D721Med (cell line): Measurements from ENCODE around the gene SCUBE1.

Source experiments
- DNase-seq: peaks from one replicate; pipeline ENCODE4 v3.0.0; 2011; ENCODE audit warnings: low spot score; ENCODE audit not compliant: insufficient read length
- FAIRE-seq: peaks from 2 replicates; lab custom pipeline; 2011; peaks lifted over from hg19 to GRCh38; lab: Jason Lieb, UNC
- TF ChIP-seq, protein P1 (sequence below): IDR thresholded peaks from 2 replicates; pipeline ENCODE4 v1.5.1; 2012; ENCODE audit warnings: mild to moderate bottlenecking, control low read depth; ENCODE audit not compliant: insufficient read depth; ENCODE audit errors: missing control alignments

SCUBE1 gene

DNA sequence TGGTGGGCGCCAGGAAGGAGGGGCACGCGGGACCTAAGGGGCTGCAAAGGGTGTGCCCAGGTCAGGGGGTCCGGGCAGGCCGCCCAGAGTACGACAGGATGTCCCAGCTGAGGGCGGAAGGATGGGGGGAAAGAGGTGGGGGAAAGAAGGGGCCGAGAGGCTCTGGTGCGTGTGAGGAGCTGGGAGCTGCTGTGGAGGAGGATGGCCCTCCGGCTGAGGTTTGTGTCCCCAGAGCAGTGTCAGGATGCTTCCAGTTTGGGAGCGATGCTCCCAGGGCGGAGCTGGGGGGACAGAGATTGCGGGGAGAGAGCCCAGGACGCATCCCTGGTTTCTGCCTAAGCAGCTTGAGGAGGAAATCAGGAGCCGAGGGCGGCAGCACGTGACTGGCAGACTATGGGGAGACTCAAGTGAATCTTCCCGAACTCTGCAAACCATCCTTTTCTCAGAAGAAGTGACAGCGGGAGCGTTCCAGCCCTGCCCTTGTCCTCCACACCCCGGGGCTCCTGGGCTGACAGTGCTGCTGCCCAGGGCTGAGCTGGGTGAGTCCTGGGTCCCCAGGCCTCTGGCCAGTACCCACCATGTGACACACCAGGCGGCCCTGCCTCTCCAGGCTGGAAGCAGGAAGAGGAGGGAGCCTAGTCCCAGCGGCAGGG lies 136.5 kb downstream of the SCUBE1 start:
- FAIRE-seq (no peak), DNase-seq (no peak)
- TF ChIP-seq, protein P1, sequence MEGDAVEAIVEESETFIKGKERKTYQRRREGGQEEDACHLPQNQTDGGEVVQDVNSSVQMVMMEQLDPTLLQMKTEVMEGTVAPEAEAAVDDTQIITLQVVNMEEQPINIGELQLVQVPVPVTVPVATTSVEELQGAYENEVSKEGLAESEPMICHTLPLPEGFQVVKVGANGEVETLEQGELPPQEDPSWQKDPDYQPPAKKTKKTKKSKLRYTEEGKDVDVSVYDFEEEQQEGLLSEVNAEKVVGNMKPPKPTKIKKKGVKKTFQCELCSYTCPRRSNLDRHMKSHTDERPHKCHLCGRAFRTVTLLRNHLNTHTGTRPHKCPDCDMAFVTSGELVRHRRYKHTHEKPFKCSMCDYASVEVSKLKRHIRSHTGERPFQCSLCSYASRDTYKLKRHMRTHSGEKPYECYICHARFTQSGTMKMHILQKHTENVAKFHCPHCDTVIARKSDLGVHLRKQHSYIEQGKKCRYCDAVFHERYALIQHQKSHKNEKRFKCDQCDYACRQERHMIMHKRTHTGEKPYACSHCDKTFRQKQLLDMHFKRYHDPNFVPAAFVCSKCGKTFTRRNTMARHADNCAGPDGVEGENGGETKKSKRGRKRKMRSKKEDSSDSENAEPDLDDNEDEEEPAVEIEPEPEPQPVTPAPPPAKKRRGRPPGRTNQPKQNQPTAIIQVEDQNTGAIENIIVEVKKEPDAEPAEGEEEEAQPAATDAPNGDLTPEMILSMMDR = no peak

DNA sequence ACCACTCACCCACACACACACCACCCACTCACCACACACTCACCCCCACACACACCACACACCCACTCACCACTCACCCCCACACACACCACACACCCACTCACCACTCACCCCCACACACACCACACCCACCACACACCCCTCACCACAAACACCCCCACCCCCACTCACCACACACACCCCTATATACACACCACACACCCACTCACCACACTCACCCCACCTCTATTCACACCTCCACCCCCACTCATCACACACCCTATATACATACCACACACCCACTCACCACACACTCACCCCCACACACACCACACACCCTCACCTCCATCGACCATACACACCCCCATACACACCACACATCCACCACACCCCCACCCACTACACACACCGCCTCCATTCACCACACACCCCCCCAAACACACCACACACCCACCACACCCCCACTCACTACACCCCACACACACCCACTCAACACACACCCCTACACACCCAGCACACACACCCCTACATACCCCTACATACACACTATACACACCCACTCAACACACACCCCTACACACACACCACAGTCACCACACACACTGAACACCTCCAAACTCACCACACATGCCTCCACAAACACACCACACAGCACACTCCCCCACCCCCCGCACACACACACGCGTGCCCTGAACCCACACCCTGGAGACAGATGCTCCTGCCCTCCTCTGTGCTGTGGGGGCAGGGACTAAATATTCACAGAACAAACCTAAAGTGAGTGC lies 137.2 kb downstream of the SCUBE1 start:
- TF ChIP-seq, protein P1 = no peak
- FAIRE-seq (no peak), DNase-seq (no peak)

DNA sequence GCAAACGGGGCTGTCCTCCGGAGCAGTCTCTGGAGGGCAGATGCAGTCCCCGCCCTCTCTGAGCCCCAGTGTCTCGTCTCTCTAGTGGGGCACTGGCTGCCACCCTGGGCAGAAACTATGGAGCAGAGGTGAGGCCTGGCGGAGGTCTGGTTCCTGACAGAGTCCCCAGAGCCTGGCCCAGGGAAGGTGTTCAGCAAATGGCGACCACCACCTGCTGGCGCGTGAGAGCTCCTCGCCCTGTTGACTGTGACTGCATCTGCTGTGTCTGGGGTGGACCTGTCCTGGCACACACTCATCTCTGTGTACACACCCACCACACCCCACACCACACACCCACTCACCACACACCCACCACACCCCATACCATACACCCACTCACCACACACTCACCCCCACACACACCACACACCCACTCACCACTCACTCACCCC lies 137.9 kb downstream of the SCUBE1 start:
- TF ChIP-seq, protein P1 = no peak
- DNase-seq (no peak), FAIRE-seq (no peak)

DNA sequence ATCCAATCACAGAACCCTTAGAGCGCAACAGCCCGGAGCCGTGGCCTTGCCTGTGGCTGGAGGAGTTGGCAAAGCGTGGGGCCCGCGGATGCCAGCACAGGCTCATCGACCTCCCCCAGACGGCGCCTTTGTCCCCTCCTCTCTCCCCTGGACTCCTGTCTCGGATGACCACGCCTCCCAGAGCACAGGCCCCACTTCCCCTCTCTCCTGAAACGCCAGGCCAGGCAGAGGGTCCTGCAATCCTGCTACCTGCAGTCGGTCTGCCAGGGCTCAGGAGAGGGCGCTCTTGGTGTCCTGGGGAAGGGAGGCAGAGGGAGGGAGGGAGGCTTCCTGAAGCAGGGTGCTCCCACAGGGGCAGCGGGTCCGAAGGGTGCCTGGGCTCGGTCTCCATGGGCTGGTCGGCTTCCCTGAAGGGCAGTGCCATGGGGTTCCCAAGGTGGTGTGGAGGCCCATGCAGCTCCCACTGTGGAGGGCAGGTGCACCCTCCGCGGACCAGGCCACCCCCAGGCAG lies 139.6 kb downstream of the SCUBE1 start:
- TF ChIP-seq, protein P1 = no peak
- DNase-seq (no peak), FAIRE-seq (no peak)

DNA sequence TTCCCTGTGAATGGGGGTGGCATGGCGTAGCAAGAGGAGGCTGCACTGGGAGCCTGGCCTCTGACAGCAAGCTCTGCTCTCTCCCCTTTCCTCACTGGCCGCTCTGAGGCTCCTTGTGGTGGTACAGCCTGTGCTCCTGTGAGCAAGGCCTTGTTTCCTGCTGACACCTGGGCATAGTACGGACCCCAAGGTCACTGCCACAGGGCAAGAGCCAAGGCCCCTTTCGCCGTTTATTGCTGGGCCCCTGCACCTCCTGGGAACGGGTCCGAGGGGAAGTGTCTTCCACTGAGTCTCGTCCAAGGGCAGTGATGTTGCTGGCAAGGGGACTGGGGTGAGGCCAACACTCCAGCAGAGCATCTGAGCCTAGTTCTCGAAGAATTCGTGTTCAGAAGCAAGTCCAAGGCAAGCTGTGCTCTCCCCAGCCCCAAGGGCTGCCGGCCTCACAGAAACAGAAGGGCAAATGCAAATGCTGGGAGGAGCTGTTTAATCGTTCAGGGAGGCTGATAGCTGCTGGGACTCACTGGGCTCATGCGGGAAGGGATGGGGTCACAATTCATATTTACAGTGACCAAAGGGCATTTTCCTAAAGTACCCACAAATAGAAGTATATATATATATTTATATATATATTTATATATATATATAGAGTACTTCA lies 140.3 kb downstream of the SCUBE1 start:
- TF ChIP-seq, protein P1 = no peak
- FAIRE-seq (no peak), DNase-seq (no peak)

DNA sequence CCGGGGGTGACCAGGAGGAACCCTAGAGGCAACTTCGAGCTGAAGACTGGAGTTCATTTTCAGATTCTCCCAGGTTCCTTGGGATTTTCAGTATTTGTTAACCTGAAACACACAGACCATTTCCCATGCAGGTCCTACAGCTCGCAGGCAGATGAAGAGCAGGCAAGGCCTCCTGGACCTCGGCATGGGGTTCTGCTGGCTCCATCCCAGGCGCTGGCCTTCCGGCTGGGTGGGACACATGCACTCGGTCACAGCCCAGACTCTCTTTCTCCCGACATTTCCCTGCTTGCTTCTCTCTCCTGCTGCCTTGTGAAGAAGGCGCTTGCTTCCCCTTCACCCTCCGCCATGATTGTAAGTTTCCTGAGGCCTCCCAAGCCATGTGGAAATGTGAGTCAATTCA lies 140.8 kb downstream of the SCUBE1 start:
- FAIRE-seq = no peak
- DNase-seq = no peak
- TF ChIP-seq, protein P1 = no peak
